Panc1 (cell line): ENCODE measurements around the gene HOXD11.

Experiments
- POLR2AphosphoS5 ChIP-seq: IDR thresholded peaks from 2 replicates; pipeline ENCODE4 v1.6.1; 2012; ENCODE audit warnings: mild to moderate bottlenecking, low read depth, low read length, moderate library complexity
- REST ChIP-seq, 2 experiments: IDR thresholded peaks; 2 replicates each; pipeline ENCODE4 v1.6.1; 2011 to 2012; ENCODE audit warnings: low read depth in 2 of 2, control low read depth in 1 of 2, low read length in 1 of 2, mild to moderate bottlenecking in 1 of 2, moderate library complexity in 1 of 2; ENCODE audit not compliant: insufficient read depth in 1 of 2
- TCF7L2 ChIP-seq: IDR thresholded peaks from 2 replicates; pipeline ENCODE4 v1.6.1; 2011; ENCODE audit warnings: mild to moderate bottlenecking, low read depth, low read length, inconsistent platforms
- TF ChIP-seq, protein P1 (sequence below): fragments of 450-650 bp; IDR thresholded peaks from 2 replicates; pipeline ENCODE4 v1.5.1; 2017; ENCODE audit warnings: mild to moderate bottlenecking

DNA sequence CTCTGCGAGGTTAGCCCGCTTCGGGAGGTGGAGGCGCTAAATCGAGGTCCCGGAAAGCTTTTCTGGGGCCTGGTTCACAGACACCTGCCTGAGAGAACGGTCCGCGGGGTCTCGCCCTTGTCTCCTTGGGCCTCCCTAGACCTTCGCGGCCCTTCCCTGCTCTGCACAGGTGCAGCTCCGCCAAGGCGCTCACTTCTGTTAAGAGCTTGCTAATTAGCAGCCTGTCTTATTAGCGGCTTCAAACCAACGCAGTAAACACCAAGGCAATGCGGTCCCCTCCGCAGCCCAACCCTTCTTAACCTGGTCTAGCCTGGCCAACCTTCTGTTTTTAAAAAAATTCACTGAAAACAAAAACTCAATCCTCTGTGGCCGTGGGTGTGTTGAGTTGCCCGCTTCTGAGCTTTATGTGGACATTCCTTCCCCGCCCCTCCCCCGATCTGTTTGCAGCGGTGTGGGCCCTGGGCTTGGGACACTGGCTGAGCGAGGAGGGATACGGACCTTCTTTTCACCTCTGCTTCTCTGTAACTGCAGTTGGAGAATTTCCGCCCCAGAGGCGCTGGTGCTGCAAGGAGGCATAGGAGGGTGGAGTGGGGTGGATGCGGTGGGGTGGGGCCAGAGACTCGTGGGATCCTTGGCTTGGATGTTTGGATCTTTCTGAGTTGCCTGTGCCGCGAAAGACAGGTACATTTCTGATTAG is 40.9 kb downstream of the HOXD11 start:
- TF ChIP-seq, protein P1, sequence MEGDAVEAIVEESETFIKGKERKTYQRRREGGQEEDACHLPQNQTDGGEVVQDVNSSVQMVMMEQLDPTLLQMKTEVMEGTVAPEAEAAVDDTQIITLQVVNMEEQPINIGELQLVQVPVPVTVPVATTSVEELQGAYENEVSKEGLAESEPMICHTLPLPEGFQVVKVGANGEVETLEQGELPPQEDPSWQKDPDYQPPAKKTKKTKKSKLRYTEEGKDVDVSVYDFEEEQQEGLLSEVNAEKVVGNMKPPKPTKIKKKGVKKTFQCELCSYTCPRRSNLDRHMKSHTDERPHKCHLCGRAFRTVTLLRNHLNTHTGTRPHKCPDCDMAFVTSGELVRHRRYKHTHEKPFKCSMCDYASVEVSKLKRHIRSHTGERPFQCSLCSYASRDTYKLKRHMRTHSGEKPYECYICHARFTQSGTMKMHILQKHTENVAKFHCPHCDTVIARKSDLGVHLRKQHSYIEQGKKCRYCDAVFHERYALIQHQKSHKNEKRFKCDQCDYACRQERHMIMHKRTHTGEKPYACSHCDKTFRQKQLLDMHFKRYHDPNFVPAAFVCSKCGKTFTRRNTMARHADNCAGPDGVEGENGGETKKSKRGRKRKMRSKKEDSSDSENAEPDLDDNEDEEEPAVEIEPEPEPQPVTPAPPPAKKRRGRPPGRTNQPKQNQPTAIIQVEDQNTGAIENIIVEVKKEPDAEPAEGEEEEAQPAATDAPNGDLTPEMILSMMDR, result no peak
- TF ChIP-seq POLR2AphosphoS5 (no peak), TCF7L2 (no peak), REST (IDR thresholded peaks at IDR 0.05; ENCODE audit: insufficient read depth in 1 of 2, low read depth in 2 of 2, low read length in 1 of 2) (no peak)
